Measurements from ENCODE around the gene CES3. TPM values are rescaled to one million over a fixed set of nuclear protein-coding genes. Genes with fewer than 3 reads are reported as not detected.

Gene CES3
- total and polyA plus RNA-seq, 9 of the 15 experiments (the other 6 are each of a cell fraction or from before 2014, with no cell fraction given), result 0.06 to 2.2 (median 0.68) TPM

DNA sequence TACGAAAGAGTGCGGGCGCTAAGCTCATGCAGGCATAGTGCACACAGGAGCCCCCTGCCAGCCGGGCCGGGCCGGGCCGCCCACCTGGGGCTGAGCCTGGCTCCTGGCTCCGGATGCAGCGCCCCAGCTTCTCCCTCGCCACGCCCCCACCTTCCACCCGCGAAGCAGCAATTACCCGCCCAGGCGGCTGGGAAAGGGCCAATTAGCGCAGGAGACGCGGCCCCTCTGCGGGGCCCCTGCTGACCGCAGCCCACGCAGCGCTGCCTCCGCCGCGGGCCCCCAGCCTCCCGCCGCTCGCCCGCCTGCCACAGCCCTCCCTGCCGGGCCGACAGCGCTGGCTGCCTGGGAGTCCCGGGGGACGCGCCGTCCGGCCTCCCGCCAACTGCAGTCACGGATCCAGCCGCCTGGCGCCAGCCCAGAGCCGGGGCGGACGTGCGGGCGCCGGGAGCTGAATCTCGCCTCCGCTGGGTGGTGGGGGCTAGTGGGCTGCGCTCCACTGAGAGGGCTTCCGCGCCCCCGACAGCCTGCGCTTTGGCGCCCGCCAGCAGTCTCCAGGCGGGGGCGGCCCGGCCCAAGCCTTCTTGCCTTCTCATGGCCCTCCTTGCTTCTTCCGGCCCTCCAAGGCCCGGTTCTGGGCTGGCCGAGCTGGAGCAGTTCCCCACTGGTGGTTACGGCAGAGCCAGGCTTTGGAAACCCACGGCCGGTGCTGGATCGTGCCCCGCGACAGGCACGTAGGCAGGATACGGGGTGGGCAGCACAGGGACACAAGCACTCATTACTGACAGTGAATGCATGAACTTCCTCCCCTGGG lies 53.0 kb downstream of the CES3 start (continued):
- TF ChIP-seq, protein P1, sequence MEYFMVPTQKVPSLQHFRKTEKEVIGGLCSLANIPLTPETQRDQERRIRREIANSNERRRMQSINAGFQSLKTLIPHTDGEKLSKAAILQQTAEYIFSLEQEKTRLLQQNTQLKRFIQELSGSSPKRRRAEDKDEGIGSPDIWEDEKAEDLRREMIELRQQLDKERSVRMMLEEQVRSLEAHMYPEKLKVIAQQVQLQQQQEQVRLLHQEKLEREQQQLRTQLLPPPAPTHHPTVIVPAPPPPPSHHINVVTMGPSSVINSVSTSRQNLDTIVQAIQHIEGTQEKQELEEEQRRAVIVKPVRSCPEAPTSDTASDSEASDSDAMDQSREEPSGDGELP (CRISPR knock-in tag; IDR thresholded peaks at IDR 0.05; ENCODE audit: borderline replicate concordance), result no peak; the same call in 1 of the 2 replicates
- TF ChIP-seq, protein P2, sequence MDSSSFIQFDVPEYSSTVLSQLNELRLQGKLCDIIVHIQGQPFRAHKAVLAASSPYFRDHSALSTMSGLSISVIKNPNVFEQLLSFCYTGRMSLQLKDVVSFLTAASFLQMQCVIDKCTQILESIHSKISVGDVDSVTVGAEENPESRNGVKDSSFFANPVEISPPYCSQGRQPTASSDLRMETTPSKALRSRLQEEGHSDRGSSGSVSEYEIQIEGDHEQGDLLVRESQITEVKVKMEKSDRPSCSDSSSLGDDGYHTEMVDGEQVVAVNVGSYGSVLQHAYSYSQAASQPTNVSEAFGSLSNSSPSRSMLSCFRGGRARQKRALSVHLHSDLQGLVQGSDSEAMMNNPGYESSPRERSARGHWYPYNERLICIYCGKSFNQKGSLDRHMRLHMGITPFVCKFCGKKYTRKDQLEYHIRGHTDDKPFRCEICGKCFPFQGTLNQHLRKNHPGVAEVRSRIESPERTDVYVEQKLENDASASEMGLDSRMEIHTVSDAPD (CRISPR knock-in tag; IDR thresholded peaks at IDR 0.05), result no peak
- peak in 1 of 2 experiments; percentile 41; a peak in 2 of 4 replicates for TF ChIP-seq NRF1 (conservative IDR thresholded peaks at IDR 0.05 in 1 of 2, IDR thresholded peaks at IDR 0.05 in 1 of 2)
- TF ChIP-seq, protein P3, sequence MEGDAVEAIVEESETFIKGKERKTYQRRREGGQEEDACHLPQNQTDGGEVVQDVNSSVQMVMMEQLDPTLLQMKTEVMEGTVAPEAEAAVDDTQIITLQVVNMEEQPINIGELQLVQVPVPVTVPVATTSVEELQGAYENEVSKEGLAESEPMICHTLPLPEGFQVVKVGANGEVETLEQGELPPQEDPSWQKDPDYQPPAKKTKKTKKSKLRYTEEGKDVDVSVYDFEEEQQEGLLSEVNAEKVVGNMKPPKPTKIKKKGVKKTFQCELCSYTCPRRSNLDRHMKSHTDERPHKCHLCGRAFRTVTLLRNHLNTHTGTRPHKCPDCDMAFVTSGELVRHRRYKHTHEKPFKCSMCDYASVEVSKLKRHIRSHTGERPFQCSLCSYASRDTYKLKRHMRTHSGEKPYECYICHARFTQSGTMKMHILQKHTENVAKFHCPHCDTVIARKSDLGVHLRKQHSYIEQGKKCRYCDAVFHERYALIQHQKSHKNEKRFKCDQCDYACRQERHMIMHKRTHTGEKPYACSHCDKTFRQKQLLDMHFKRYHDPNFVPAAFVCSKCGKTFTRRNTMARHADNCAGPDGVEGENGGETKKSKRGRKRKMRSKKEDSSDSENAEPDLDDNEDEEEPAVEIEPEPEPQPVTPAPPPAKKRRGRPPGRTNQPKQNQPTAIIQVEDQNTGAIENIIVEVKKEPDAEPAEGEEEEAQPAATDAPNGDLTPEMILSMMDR (IDR thresholded peaks at IDR 0.05 in 2 of 3, conservative IDR thresholded peaks at IDR 0.05 in 1 of 3; ENCODE audit: insufficient read depth in 2 of 3, low read depth in 1 of 3, low read length in 3 of 3), result peak in 2 of 3 experiments; percentile 3 to 67; a peak in 3 of 6 replicates
- TF ChIP-seq, protein P4, sequence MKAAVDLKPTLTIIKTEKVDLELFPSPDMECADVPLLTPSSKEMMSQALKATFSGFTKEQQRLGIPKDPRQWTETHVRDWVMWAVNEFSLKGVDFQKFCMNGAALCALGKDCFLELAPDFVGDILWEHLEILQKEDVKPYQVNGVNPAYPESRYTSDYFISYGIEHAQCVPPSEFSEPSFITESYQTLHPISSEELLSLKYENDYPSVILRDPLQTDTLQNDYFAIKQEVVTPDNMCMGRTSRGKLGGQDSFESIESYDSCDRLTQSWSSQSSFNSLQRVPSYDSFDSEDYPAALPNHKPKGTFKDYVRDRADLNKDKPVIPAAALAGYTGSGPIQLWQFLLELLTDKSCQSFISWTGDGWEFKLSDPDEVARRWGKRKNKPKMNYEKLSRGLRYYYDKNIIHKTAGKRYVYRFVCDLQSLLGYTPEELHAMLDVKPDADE (conservative IDR thresholded peaks at IDR 0.05; ENCODE audit: control insufficient read depth, low read depth, low read length), result no peak
- TF ChIP-seq MYBL2 (IDR thresholded peaks at IDR 0.05; ENCODE audit: low read depth), result no peak
- no peak for TF ChIP-seq MYBL2 (CRISPR knock-in tag; IDR thresholded peaks at IDR 0.05; ENCODE audit: borderline replicate concordance)
- no peak for TF ChIP-seq SRSF9 (IDR thresholded peaks at IDR 0.05; ENCODE audit: borderline replicate concordance, low read depth, low read length)
- TF ChIP-seq POLR3G (IDR thresholded peaks at IDR 0.05; ENCODE audit: extremely low read depth, insufficient read length, insufficient replicate concordance), result no peak
- TF ChIP-seq ZNF239 (CRISPR knock-in tag; IDR thresholded peaks at IDR 0.05), result no peak
- TF ChIP-seq SMC3 (conservative IDR thresholded peaks at IDR 0.05; ENCODE audit: insufficient read depth, low read depth, low read length), result no peak; the same call in 1 of the 2 replicates
- no peak for TF ChIP-seq STAG1 (CRISPR knock-in tag; IDR thresholded peaks at IDR 0.05; ENCODE audit: borderline replicate concordance)
- no peak for TF ChIP-seq HNRNPK (IDR thresholded peaks at IDR 0.05; ENCODE audit: low read depth, low read length, poor library complexity, severe bottlenecking)
- TF ChIP-seq JUND (IDR thresholded peaks at IDR 0.05; ENCODE audit: borderline replicate concordance, low read depth, low read length), result no peak
- TF ChIP-seq JUND (tag; IDR thresholded peaks at IDR 0.05; ENCODE audit: borderline replicate concordance, low read depth, low read length), result no peak
- no peak for TF ChIP-seq ZNF23 (CRISPR knock-in tag; IDR thresholded peaks at IDR 0.05)
- TF ChIP-seq MTA3 (IDR thresholded peaks at IDR 0.05; ENCODE audit: borderline replicate concordance), result peak; percentile 64; the same call in 1 of the 2 replicates
- peak in 1 of 3 experiments; percentile 42 for TF ChIP-seq YY1 (IDR thresholded peaks at IDR 0.05; ENCODE audit: borderline replicate concordance in 1 of 3, control insufficient read depth in 1 of 3, extremely low read depth in 1 of 3, insufficient read depth in 3 of 3, insufficient read length in 1 of 3, insufficient replicate concordance in 2 of 3, low read depth in 1 of 3, low read length in 2 of 3)

Data from K562 (cell line).